ENCODE measurements around the gene MED12.
"Not testable (repeated sequence)": the region's sequence is repeated elsewhere in the genome, so short reads cannot be mapped to it uniquely, and the experiment has no call there.

- TF ChIP-seq POLR2A (IDR thresholded peaks at IDR 0.05; ENCODE audit: low read depth, low read length); POLR2AphosphoS5 (IDR thresholded peaks at IDR 0.05; ENCODE audit: low read depth, low read length); TAF1 (IDR thresholded peaks at IDR 0.05; ENCODE audit: low read depth, low read length); PAX5 (IDR thresholded peaks at IDR 0.05; ENCODE audit: insufficient read depth, low read length, severe bottlenecking); SPI1 (IDR thresholded peaks at IDR 0.05; ENCODE audit: low read depth, low read length): not testable (repeated sequence)
Observed at GRCh38 chrX:71180579-71181265, 62.3 kb downstream of the MED12 start.

All from GM12891 (cell line).